ENCODE results near the gene TCEAL3. TPM values are rescaled to one million over a fixed set of nuclear protein-coding genes. Genes with fewer than 3 reads are reported as not detected.

TCEAL3 gene, protein sequence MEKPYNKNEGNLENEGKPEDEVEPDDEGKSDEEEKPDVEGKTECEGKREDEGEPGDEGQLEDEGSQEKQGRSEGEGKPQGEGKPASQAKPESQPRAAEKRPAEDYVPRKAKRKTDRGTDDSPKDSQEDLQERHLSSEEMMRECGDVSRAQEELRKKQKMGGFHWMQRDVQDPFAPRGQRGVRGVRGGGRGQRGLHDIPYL
- 15.4 to 24.3 TPM (median 19.7 TPM) in 5 replicates for total RNA-seq (2022; extraction: Qiagen RNA extraction; ENCODE audit: low read depth)

DNA sequence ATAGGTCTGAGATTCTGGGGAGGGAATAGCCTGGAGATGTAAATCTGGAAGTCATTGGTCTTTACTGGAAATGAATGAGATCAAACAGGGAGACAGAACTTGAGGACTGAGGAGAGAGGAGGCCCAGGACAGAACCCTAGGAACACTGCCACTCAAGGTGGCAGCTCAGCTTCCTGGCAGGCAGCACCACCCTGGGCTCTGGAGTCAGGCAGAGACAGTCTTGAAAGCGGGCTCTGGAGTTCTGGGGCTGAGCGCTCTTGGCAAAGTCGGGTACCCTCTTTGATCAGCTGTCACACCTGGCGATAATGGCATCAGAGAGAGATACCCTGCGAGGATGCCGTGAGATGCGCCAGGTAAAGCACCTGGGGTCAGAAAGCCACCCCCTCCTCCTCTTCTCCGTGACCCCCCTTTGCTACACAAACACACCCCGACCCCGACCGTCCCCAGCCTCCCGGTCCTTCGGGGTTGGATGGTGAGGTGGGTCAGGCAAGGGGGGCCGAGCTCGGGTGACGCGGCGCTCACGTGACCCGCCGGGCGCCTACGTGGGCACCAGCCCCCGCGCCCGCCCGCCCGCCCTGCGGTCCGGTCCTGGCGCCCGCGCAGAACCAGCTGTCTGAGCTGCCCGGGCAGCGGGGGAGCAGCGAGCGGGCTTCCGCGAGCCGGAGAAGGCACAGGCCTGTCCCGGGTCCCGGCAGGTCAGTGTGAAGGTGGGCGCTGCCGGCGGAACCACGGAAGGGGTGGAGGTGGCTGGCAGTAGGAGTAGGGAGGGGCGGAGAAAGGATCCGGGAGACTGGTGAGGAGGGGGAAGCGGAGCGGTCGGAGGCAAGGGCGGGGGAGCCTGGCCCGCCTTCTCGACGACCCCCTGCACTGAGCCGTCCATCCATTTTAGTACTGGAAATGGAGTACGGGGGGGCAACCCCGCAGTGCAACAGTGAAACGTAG lies at the start of gene TCEAL3:
Gene TCEAL3 (plus strand): TSS at position 600 of the 942 bp plus-strand sequence. CDS start 1,102 bp downstream, outside the sequence.

DNA sequence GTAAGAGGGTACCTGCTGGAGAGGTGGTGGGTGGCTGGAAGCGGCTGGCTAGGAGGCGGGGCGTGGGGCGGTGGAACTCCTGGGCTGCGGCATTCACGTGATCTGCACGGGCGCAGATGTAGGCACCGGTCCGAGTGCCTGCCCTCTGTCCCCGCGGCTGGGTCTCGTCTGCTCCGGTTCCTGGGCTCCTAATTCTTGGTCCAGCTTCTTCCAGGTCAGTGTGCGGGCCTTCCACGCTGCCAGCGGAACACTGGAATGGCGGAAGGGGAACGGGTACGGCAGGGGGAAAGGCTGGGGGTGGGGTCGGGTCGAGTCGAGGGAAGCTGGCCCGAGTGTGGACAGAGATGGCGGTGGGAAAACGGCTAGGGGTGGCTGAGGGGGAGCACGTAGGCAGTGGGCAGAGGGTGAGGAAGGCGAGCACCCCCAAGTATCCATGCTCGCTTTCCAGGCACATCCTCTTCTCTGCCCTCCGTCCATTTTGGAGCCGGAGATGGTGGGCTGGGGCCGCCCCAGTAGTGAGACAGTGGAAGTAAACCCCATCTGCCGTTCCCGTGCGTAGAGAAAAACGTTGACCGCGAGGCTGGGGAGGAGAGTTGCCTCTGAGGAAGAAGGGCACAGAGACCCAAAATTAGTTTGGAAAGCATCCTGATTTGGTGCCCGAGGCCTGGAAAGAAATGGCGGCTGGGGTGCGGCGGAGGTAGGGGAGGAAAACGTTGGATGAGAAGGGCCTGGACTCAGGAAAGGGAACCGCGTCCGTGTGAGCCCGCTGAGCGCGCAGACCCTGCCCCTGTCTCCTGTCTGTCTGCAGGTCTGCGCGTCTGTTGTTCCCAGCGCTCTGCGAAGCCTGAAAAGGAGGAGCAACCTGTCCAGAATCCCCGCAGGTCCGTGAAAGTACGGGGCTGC lies 22.1 kb upstream of the TCEAL3 start, which contains the start of gene TCEAL4:
Gene TCEAL4 (plus strand): TSS at position 105 of the 903 bp plus-strand sequence. CDS start 1,161 bp downstream, outside the sequence.

DNA sequence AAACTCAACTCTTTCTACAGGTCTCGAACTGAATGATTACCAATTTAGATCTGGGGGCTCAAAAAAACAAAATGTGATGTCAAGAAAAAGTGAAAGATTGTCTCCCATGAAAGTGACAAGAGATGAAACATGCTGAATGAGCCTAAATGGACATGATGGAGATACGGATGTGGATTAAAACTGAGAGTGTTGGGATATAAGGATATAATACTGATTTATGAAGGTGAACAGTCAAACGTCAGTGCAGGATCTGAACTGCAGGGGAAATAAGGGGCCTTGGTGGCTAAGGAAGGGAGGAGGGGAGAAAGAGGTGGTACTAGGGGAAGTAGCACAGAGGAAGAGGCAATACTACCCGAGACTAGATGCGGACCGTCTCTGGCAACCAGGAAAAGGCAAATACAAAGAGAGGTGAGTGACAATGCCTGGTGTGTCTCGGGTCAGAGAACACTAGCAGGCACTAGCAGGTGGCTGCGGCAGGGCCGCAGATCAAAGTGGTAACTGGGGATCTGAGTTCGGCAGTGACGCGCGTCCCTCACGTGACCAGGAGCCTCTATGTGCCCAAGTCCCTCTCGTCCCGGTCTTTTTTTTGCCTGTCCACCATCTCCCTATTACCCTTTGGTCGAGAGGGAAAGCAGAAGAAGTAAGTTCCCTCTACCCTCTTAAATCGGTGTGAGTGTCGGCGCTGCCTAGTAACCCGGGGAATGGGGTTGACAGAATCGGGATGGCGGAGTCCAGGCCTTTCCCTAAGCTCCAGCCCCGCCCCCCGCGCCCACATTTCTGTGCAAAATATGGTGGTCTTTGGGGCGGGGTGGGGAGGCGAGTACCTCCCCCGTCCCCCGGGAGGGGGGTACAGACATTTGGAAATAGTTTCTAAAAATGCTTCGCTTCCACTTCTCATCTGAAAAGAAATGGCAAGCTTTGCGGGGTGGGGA lies 20.9 kb downstream of the TCEAL3 start, which contains the start of gene TCEAL1:
Gene TCEAL1 (plus strand): TSS at position 590 of the 932 bp plus-strand sequence. CDS start 942 bp downstream, outside the sequence.

Other genes starting within 250 kb of the TCEAL3 start
- 189 to 260 TPM (median 254 TPM) in 5 replicates for gene BEX3, start 231.4 kb upstream of the TCEAL3 start, total RNA-seq (2022; extraction: Qiagen RNA extraction; ENCODE audit: low read depth)
- not detected in 5 replicates for gene RAB40A, start 88.5 kb upstream of the TCEAL3 start, total RNA-seq (2022; extraction: Qiagen RNA extraction; ENCODE audit: low read depth)
- gene TCEAL4, start 22.4 kb upstream of the TCEAL3 start, total RNA-seq (2022; extraction: Qiagen RNA extraction; ENCODE audit: low read depth): 109 to 166 TPM (median 116 TPM) in 5 replicates
- 36.1 to 50.0 TPM (median 41.7 TPM) in 5 replicates for gene TCEAL1, start 21.0 kb downstream of the TCEAL3 start, total RNA-seq (2022; extraction: Qiagen RNA extraction; ENCODE audit: low read depth)
- 456 to 1,175 TPM (median 524 TPM) in 5 replicates for gene MORF4L2, start 78.7 kb downstream of the TCEAL3 start, total RNA-seq (2022; extraction: Qiagen RNA extraction; ENCODE audit: low read depth)
- not detected in 5 replicates for gene TMEM31, start 102.9 kb downstream of the TCEAL3 start, total RNA-seq (2022; extraction: Qiagen RNA extraction; ENCODE audit: low read depth)
- not detected in 5 replicates for gene PLP1, start 168.9 kb downstream of the TCEAL3 start, total RNA-seq (2022; extraction: Qiagen RNA extraction; ENCODE audit: low read depth)
- gene RAB9B, start 224.3 kb downstream of the TCEAL3 start, total RNA-seq (2022; extraction: Qiagen RNA extraction; ENCODE audit: low read depth): 0.03 to 0.05 TPM (median 0.03 TPM) in 3 of 5 replicates, not detected in the others